OCI-LY7 (cell line): ENCODE results near the gene GBP3. TPM values are rescaled to one million over a fixed set of nuclear protein-coding genes. Genes with fewer than 3 reads are reported as not detected.
"Not testable (repeated sequence)": the region's sequence is repeated elsewhere in the genome, so short reads cannot be mapped to it uniquely, and the experiment has no call there.

Source experiments
- BruUV-seq: library from RNA; stranded (reverse); fragments of 400-500 nt; replicated peaks from 2 replicates; lab custom pipeline; 2021; lab: Mats Ljungman, UMichigan
- CTCF ChIA-PET: fragments of 300-600 bp; sonication (Branson Sonifier 250); formaldehyde crosslinking; loops from one replicate; lab custom pipeline; 2022; ENCODE audit warnings: antibody characterized with exemption; ENCODE audit not compliant: unreplicated experiment; lab: Charles Lee
- POLR2A ChIA-PET: fragments of 300-600 bp; sonication (Branson Sonifier 250); formaldehyde crosslinking; loops from one replicate; lab custom pipeline; 2022; ENCODE audit warnings: antibody characterized with exemption; lab: Charles Lee
- DNase-seq: peaks from one replicate; pipeline ENCODE4 v3.0.0-alpha.2; 2015; ENCODE audit warnings: low spot score
- H2AFZ ChIP-seq: fragments of 200-600 bp; sonication (generic), shearing (Covaris generic); 2 replicates; pipeline ENCODE4 v1.6.1; 2014; ENCODE audit warnings: mild to moderate bottlenecking, antibody characterized with exemption, low read length, moderate library complexity
- H3K27ac ChIP-seq: fragments of 200-600 bp; sonication (generic); 2 replicates; pipeline ENCODE4 v1.5.1; 2014; ENCODE audit warnings: mixed run types, low read depth, mild to moderate bottlenecking, moderate library complexity, low read length, inconsistent platforms; ENCODE audit not compliant: poor library complexity, severe bottlenecking
- H3K36me3 ChIP-seq: fragments of 200-600 bp; sonication (generic); 2 replicates; pipeline ENCODE4 v1.6.1; 2014; ENCODE audit warnings: mild to moderate bottlenecking, antibody characterized with exemption, low read length, moderate library complexity, mixed read lengths; ENCODE audit not compliant: insufficient read depth
- H3K4me1 ChIP-seq: fragments of 200-600 bp; sonication (generic); 2 replicates; pipeline ENCODE4 v1.5.1; 2014; ENCODE audit warnings: mild to moderate bottlenecking, low read length; ENCODE audit not compliant: insufficient read depth, poor library complexity, severe bottlenecking
- H3K4me2 ChIP-seq: fragments of 200-600 bp; sonication (generic); 2 replicates; pipeline ENCODE4 v1.6.1; 2014; ENCODE audit warnings: mild to moderate bottlenecking, low read length
- H3K4me3 ChIP-seq: fragments of 200-600 bp; sonication (generic); 2 replicates; pipeline ENCODE4 v1.5.1; 2014; ENCODE audit warnings: mild to moderate bottlenecking, low read depth, low read length; ENCODE audit not compliant: poor library complexity, severe bottlenecking
- H3K79me2 ChIP-seq: fragments of 200-600 bp; sonication (generic); 2 replicates; pipeline ENCODE4 v1.6.1; 2016; ENCODE audit warnings: low read depth, mild to moderate bottlenecking, low read length, moderate library complexity, mixed read lengths; ENCODE audit not compliant: insufficient read depth
- H3K9me2 ChIP-seq: fragments of 200-600 bp; sonication (generic); 2 replicates; pipeline ENCODE4 v1.6.1; 2016; ENCODE audit warnings: mild to moderate bottlenecking, low read length, mixed read lengths; ENCODE audit not compliant: insufficient read depth
- H3K9me3 ChIP-seq: fragments of 200-600 bp; sonication (generic); 2 replicates; pipeline ENCODE4 v1.6.1; 2014; ENCODE audit warnings: mild to moderate bottlenecking, mixed run types, low read length, mixed read lengths
- H4K20me1 ChIP-seq: fragments of 200-600 bp; sonication (generic); 2 replicates; pipeline ENCODE4 v1.6.1; 2014; ENCODE audit warnings: mild to moderate bottlenecking, antibody characterized with exemption, low read length, moderate library complexity, mixed read lengths; ENCODE audit not compliant: insufficient read depth
- CTCF ChIP-seq: fragments of 200-600 bp; sonication (generic); conservative IDR thresholded peaks from 2 replicates; pipeline ENCODE4 v1.5.1; 2014; ENCODE audit warnings: mild to moderate bottlenecking, antibody characterized with exemption, low read length, moderate library complexity, mixed read lengths
- EZH2phosphoT487 ChIP-seq: fragments of 200-600 bp; sonication (generic); IDR thresholded peaks from 2 replicates; pipeline ENCODE4 v1.6.1; 2018; ENCODE audit warnings: low read depth, borderline replicate concordance, mild to moderate bottlenecking, mixed run types, antibody characterized with exemption, low read length, moderate library complexity, mixed read lengths
- intact Hi-C: fragments of 100-400 bp; cut with micrococcal nuclease; formaldehyde crosslinking; loops from one replicate; pipeline ENCODE4 v1.10.0; 2022; ENCODE audit not compliant: unreplicated experiment
- total RNA-seq, 2 experiments: library from RNA; depleted of rRNA in 1 of 2; stranded (reverse); fragments of >200 nt in 1 of 2; shearing (Covaris generic) in 1 of 2; gene quantifications; 2 replicates each; pipeline ENCODE4 v1.2.3, GENCODE V29; 2014 to 2022

Gene GBP3
- total RNA-seq, 2 experiments from 2014 or later = 0.25 to 0.49 TPM

DNA sequence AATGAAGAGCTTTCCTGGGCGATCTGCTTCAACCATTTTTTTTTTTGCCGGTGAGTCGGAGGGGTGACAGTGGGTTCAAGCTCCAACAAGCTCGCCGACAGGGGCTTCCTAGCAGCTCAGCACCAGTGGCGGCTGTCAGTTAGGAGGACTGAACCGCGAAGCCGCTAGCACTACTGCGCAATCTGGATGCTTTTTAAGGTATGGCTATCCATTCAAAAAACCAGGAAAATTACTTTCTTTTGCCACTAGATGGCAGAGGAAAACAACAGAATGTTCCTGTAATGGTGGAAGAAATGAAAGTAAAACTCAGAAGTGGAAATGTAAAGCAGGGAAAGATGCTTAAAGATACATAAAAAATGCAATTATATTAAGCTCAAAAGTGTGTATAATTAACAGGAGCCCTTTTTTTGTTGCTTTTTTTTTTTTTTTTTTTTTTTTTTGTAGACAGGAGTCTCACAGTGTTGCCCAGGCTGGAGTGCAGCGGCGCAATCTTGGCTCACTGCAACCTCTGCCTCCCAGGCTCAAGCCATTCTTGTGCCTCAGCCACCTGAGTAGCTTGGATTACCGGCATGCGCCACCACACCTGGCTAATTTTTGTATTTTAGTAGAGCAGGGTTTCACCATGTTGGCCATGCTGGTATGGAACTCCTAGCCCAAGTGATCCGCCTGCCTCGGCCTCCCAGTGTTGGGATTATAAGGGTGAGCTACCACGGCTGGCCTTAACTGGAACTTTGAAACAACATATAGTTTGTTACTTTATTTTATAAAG, 38.7 kb downstream of the GBP3 start:
- H3K9me2 ChIP-seq = no peaks in the 10 kb centered on the region
- no peak overlapping the region for H3K4me3 ChIP-seq
- H4K20me1 ChIP-seq = peaks cover 8% of the 10 kb centered on the region; the same call in 1 of the 2 replicates
- intact Hi-C loops = no loop called here
- TF ChIP-seq EZH2phosphoT487 = no peak
- peak; percentile 75 for TF ChIP-seq CTCF
- no TSS peak for BruUV-seq
- H3K4me2 ChIP-seq = peak overlapping the region; percentile 8; the same call in 1 of the 2 replicates
- DNase-seq = peak; percentile 54
- no peaks in the 10 kb centered on the region for H3K9me3 ChIP-seq
- POLR2A ChIA-PET = interaction anchor here (0.7 to 1.0 kb wide), 6 partner anchors 8 to 139 kb away, joined by 3 to 7 read pairs (median 3); no protein-coding TSS in a partner anchor
- CTCF ChIA-PET = interaction anchor here (0.6 to 0.8 kb wide), 2 partner anchors 368 to 1649 kb away, joined by 3 to 5 read pairs; no protein-coding TSS in a partner anchor
- H3K27ac ChIP-seq = no peak overlapping the region
- peaks cover 82% of the 10 kb centered on the region for H3K36me3 ChIP-seq
- H3K4me1 ChIP-seq = peaks cover 9% of the 10 kb centered on the region
- peaks cover 57% of the 10 kb centered on the region for H3K79me2 ChIP-seq
- H2AFZ ChIP-seq = no peak overlapping the region

GRCh38 chr1:88982055-88982454, 40.6 kb downstream of the GBP3 start:
- intact Hi-C loops = no loop called here
- Histone ChIP-seq H3K36me3 (peaks cover 76% of the 10 kb centered on the region), H3K9me2 (no peaks in the 10 kb centered on the region), H3K79me2 (peaks cover 38% of the 10 kb centered on the region), H3K9me3 (no peaks in the 10 kb centered on the region), H3K4me1 (peaks cover 17% of the 10 kb centered on the region), H2AFZ (no peak overlapping the region), H3K4me3 (no peak overlapping the region), H4K20me1 (no peaks in the 10 kb centered on the region; the same call in 1 of the 2 replicates), H3K4me2 (no peak overlapping the region), H3K27ac (no peak overlapping the region)
- no TSS peak for BruUV-seq
- POLR2A ChIA-PET = no interaction called here
- TF ChIP-seq CTCF (no peak), EZH2phosphoT487 (no peak)
- no peak for DNase-seq
- CTCF ChIA-PET = no interaction called here

DNA sequence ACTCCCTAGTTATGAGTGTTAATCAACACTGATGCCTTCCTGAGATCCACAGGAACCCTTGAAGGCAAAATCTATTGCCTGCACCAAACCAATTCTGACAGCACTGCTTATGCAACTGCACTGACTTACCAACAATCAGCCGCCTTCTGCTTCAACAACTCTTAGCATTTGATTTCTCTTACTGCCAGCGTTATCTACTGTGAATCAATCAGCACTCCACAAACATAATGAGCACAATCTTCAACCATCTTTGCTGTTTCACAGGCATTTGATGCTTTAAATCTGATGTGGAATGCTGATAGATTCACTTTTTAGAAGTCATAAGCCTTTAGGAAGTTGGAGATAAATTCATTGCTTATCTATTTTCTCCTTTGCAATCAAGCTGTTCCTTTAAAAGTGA, 41.2 kb downstream of the GBP3 start:
- H3K27ac ChIP-seq, intact Hi-C loops, DNase-seq, H3K9me2 ChIP-seq, CTCF ChIA-PET, H4K20me1 ChIP-seq, H3K4me3 ChIP-seq, POLR2A ChIA-PET, H3K4me2 ChIP-seq, H3K9me3 ChIP-seq, H2AFZ ChIP-seq: not testable (repeated sequence)
- peaks cover 33% of the 10 kb centered on the region for H3K79me2 ChIP-seq
- H3K4me1 ChIP-seq = peaks cover 17% of the 10 kb centered on the region
- BruUV-seq = TSS peak; percentile 26
- peaks cover 70% of the 10 kb centered on the region for H3K36me3 ChIP-seq
